GM18520 (cell line): ENCODE data around the gene HOXC9.

ENCODE experiments used
- ATAC-seq: cut with Tn5 transposase; IDR thresholded peaks from one replicate; pipeline ENCODE4 v1.9.1; 2021; ENCODE audit not compliant: unreplicated experiment

Gene HOXC9

DNA sequence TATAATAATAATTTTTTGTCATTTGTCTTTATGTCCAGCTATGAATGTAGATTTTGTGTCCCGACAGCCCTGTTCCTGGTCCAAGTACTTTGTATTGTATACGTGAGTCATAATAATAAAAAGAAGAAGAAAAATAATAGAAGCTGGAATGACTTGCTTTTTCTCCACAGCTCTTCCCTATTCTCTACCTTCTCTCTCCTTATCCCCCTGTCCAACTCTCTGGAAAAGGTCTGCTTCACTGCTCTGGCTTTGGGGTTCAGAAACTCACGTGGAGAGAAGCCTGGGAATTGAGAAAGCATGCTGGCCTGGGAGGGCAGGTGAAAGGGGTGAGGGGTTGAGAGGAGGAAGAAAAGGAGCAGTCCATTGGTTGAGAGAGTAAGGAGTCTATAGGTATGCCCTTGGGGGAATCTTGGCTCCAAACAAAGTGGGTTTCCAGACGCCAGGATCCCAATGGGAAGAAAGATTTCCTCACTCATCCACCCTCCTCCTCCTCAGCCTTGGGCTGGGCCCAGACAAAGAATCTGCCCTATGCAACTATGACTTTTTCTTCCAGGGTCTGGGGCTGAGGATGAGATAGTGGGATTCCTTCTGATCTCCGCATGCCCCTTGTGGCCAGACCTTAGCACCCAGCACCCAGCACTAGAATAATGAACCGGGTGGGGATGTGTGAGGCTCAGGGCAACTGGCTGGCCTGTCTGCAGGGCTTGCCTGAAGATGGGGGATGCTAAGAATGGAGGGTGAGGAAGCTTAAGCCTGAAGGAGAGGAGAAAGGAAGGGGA lies 12.9 kb downstream of the HOXC9 start:
- no peak for ATAC-seq

DNA sequence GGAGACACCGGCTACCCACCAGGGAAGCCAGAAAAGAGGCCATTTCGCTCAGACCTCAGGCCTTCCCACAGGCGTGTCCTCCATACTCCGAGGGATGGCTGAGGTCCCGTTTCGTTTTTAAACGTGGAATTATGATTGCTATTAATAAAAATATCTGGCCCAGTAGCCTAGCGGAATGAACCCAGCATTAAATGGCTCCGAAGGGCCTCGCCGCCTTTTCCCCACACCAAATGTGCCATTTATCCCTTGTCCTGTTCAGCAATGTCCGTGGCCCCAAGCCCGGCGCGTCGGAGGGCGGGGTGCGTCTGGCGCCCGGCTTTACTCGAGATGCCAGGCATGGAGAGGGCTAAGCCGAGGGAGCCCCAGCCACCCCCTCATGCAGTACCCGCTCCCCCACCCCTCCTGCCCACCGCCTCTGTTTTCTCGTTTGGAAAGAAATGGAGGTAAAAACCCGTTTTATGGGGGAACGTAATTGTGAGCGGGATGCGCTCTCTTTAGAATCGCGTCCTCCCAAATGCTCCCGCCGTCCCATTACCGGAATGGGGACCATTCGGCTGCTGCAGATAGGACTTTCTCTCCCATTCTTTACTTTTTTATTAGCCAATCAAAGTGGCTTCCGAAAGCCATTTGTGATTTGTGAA lies 14.5 kb downstream of the HOXC9 start:
- ATAC-seq = no peak

DNA sequence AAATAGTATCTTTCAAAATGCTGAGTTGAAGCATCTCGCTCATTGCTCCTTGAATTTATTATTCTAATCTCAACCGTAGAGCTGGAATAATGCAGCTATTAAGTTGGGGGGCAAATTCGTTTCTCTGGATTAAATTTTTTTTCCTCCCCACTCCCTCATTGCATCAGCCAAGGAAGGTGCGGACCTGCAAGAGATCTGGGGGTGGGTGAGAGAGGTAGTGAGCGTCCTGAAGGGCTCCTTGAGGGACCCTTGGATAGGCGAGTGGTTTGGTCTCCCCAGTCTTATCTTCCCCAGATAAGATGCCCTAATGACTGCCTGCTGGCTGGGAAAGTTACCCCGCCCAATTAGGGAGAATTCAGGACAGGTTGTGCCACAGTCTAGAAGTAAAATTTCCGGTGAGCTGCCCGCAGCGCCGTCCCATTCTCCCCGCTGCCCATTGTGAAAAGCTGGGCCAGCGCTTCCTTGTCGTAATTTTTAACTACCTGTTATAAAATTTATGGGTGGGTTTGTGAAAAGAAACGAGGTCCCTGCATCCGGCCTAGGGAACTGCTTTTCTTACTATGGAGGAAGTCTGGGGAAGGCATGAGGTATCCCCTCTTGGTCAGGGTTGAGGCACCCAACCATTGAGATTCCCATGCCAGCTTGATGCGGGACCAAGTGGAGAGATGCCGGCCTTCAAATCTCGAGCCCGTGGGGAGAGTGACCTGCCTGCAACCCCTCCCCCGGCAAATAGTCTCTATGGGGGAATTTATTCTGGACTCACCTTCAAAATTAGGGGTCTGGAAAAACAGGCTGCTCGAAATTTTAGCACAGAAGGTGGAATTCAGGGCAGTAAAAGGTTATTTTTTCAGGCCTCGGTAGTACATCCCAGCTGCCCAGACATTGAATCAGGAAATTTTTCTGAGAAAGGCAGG lies 15.3 kb downstream of the HOXC9 start:
- ATAC-seq = no peak

DNA sequence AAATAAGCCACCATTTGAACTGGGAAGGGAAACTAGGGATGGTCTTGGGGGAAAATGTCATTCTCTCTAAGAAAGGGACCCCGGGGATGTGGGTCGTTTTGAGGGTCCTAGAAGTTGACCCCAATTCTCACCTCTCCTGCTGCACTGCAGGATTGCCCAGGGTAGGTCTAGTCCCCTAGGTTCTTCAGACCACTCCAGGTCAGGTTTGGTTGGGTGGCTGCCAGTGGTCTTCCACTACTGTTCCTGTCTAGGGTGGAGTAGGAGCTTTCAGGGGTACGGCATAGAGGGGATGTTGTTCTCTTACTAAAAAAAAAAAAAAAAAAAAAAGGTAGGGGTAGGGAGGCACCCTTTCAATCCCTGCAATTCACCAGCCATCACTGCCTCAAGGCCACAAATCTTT lies 16.1 kb downstream of the HOXC9 start:
- ATAC-seq = no peak

DNA sequence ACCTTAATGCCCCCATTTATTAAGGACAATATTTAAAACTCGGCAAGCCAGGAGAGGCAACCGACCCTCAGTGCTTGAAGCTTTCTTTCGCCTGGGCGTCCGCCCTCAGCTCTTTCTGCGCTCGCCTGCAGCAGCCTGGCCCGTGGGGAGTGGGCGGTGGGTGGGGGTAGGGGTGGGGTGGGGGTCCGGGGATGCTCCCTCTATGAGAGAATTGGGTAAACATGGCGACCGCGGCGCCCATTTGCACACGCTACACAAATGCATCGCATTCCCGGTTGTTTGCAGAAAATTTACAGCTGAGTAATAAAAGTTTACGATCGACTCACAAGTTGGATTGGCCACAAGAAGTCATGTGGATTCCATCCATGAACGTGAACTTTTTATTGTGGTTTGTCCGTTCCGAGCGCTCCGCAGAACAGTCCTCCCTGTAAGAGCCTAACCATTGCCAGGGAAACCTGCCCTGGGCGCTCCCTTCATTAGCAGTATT lies 16.6 kb downstream of the HOXC9 start:
- ATAC-seq = no peak

DNA sequence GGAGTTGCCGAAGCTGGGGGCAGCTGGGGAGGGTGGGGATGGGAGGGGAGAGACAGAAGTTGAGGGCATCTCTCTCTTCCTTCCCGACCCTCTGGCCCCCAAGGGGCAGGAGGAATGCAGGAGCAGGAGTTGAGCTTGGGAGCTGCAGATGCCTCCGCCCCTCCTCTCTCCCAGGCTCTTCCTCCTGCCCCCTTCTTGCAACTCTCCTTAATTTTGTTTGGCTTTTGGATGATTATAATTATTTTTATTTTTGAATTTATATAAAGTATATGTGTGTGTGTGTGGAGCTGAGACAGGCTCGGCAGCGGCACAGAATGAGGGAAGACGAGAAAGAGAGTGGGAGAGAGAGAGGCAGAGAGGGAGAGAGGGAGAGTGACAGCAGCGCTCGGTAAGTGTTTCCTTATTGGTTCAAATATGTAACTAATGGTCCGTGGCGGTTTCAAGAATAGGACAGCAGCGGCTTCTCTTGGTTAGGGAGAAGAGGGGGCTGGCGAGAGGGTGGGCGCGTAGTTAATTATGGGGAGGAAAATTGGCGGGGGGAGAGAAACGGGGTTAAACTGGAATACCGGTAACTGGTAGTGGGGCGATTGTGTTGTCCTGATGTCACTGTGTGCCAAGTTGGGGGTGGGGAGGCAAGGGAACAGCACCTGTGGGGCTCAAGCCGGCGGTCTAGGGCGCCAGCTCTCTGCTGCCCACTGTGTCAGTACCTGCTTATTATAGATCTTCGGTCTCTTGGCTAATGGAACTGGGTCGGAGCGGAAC lies 17.2 kb downstream of the HOXC9 start:
- no peak for ATAC-seq

DNA sequence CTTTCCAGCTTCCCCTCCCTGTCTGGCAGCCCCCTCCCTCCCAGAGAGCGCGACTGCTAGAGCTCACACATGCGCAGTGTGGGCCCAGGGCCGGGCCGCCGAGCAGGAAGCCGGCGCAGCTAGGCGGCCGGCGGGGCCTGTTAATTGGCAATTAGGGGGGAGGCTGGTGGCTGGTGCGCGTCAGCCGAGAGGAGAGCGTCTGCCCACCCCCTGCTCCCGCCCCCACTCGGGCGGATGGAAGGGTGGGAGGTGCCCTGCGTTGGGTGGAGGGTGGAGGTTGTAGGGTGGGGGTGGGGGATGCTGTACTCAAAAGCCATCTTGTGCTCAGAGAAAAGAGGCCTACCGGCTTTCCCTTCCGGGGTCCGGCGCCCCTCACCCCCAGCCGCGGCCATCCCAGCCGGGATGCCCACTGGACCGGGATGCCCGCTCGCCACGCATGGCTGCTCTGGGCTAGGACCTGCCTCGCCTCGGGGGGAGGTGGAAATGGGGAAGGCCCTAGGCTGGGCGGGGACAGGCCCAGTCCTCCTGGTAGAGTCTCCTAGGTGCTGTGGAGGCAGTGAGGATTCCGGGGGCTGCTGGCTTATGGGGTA lies 18.0 kb downstream of the HOXC9 start:
- ATAC-seq = peak; percentile 58

DNA sequence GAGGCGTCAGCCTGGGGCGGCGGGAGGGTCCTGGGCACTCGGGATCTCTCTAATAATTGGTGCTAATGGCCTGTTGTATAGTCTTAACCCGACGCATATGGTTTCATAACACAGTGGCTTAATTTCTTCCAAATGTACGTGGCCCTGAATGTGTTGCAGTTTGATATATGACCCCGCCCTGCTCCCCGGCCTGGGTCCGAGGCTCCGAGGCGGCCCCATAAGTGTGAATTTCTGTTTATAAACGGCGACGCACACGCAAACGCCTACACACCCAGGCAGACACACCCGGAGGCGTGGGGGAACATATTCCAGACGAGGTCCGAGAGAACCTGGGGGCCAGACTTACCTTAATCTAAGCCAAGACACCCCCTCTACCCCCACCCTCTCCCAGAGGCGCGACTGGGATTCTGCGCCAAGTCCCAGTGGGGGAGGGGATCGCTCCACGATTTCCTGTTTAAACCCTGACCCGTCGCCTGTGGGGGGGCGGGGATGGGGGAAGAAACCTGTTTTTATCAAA lies 18.6 kb downstream of the HOXC9 start:
- ATAC-seq = no peak

DNA sequence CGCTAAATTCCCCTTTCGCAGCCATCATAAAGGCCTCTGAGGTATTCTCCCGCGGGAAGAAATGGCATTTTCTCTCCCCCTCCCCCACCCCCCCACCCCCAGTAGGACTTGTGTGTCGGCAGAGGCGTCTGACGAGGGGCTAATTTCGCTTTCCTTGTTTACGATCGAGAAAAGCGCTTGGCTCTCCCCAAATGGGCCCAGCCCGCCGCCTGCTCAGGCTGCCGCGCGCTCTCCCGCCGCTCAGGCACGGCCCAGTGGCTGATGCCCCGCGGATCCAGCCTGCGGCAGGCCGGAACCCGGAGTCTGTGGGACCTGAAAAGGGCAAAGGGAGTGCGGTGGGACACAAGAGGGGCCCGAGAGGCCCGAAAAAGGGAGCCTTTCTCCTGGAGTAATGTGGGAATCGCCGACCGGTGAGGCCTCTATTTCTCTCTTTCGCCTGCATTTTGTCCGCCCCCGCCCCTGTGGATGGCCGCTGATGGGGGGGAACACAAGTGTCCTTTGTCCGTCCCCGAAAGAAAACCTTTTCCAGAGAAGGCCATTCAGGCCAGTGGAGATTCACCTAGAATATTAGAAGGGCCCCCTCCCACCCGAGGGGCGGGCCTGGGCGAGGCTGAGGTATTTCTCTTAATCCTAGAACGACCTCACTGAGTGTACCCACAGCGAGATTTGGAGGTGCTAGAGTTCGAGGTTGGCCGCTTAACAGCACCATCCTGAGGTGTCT lies 19.3 kb downstream of the HOXC9 start:
- no peak for ATAC-seq

DNA sequence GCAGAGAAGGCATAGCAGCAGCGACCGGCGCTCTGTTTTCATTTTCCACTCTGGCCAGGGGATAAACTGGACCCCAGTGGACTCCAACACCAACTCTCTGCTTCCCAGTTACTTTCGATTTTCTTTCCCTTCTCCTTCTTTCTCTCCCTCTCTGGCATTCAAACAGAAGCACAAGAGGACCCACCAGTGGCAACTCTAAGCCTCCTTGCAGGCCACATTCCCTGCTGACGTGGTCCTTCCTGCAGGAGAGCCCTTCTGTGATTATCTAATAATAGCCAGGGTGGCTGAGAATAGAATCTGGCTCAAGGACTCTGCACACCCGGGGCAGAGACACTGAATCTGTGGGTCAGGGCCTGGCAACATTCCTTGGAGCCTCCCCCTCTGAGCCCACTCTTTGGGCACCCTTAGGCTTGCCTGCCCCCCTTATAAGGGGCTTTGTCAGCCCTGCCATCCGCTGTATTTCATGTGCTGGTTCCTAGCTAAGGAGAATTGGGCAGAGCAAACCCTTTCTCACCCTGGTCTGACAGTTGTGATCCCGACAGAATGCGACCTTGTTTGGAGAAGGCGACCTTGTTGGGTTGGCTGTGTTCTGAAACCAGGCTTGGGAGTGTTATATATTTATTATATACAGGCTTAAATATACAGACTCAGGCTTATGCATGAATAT lies 20.1 kb downstream of the HOXC9 start:
- no peak for ATAC-seq

DNA sequence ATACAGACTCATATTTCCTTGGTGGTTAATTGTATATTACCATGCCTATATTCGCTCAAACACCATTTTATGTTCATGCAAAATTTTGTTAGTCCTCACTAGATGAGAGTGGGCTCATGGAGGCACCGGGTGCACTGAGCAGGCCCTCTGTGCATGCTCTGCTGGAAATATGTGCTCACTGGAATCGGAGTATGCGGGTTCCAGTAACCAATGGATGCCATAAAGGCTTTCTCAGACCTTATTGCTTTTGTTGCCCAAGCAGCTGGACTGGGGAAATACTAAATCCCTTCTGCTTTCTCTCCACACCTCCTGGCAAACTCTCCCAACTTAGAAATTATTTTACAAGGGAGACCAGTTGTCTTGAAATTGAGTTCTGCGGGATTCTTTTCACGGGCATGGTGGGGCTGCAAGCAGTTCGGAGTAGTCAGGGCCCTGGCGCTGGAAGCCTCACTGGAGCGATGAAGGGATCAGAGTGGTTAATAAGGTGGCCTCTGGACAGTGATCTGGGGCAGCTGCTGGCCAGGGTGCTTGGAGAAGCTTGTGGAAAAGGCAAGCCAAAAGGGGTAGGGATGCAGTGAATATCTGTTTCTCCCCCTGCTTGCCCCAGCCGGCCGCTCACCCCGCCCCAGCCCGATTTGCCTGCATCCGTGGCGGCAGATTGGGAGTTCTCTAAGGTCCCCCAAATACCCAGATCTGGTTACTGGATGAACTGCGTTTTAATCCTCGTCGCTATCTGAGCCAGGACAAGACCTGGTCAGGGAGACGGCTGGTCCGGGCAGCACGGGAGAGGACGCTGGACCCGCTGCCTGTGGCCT lies 20.8 kb downstream of the HOXC9 start:
- no peak for ATAC-seq

DNA sequence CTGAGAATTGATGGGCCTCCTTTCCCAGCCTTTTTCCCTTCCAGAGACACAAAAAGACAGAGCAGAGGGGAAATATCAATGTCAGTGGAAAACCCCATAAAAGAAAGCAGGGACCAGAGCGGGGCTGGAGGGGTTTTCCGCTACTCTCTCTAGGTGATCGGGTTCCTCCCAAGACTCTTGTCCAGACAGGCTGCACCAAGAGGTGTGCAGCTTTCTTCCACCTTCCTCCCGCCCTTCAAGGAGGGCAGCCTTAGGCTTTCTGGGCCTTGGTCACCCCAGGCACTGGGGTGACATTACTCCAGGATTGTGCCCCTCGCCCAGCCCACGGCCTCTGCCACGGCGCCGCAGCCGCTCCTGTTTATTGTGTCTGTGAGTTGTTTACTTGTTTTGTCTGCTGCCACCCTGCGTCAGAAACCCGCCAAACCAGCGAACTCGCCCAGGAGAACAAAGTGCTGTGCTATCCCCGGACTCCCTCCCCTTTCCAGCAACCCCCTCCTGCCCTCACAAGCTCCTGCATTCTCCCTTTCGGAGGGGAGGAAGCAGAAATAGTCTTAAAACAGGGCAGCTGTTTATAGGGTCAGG lies 21.6 kb downstream of the HOXC9 start:
- no peak for ATAC-seq

DNA sequence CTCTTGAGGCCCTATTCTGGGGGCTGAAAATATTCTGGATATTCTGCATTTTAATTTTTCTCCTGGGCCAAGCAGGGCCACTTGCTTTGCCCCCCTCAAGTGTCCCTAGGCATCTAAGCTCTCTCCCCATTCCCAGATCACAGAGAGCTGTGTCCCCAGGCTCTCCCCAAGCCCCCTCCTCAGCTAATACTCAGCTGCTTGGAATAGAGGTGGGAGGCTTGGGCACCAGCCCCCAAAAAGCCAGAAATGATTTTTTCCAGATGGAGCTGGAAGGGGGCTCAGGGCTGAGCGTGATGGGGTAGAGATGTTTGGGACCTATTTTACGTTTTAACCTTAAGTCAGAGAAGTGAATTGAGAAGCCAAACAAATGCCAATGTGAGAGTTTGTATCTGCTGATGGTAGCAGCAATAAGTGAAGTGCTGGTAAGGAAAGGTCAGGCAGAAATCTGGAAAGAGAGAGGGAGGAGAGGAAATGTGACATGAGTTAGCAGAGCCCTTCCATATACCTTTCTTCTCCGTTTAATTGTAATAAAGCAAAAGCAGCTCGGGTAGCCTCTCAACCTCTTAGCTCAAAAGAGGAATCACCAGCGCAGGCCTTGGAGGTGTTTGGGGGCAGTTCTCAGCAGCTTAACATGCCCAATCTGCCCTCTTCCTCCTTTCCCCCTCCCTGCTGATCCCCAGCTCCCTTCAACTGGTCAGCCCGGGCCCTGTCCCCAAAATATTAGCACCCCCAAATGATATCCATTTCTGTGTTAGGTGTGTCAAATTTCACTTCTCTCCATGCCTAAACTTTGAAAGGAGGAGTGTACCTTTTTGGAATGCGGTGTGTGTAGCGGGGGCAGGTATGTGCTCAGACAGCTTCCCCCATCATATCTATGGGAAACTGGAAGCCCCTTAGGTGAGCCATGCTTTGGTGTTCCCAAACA lies 23.3 kb downstream of the HOXC9 start:
- ATAC-seq = no peak

DNA sequence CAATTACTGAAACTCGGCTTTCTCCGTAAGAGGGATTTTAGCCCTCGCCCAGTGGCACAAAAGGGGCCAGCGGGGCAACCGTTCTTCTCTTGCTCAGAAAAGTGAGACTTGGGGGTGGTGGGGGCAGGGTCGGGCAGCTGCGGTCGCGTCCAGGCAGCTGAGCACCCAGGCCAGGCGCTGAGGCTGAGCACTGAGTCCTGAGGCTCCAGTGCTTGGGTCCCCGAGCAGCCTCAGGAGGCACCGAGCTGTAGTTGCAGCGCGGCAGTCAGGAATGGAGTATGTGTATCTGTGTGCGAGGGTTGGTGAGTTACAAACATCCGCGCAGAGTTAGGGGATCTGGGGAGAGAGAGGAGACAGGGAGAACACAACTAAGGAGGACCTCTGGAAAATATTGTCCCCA lies 24.2 kb downstream of the HOXC9 start:
- no peak for ATAC-seq

DNA sequence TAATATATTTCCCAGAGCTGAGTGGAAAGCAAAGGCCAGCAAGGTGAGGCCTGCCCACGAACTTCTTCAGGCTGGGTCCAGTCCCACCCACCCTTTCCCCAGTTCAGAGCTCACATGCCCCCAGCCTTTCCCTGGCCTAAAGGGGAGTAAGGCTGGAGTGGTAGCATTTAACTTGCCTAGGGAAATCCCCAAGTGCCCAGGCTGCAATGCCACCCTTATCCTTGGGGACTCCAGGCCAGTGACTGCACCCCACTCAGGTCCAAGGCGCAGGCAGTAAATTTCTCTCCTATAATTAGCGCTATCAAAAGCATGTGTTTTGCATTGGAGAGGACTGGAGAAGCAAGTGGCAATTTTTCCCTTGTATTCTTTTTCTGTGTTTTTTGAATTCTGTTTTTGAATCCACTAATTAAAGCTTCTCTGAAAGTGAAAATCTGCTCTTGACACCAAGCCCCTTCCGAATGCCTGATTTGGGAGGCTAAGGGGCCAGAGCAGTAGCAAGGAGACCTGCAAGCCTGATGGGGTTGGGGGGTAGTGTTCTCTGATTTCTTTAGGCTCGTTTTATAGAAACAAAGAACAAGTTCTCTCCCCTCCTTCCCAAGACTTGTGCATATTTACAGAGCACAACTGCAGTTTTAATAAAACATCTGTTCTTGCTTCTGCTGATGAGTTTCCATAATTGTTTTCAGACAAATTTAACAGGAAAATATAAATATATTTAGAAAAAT lies 24.8 kb downstream of the HOXC9 start:
- no peak for ATAC-seq
